ENCODE measurements around the gene ZNF787.
"Not testable (repeated sequence)": the region's sequence is repeated elsewhere in the genome, so short reads cannot be mapped to it uniquely, and the experiment has no call there.

Gene ZNF787

GRCh38 chr19:56121180-56122167 lies at the start of gene ZNF787:
Gene ZNF787, minus strand, starts transcription at chr19:56121295. Its CDS starts 18,078 bp downstream, at chr19:56103217.
- peak; percentile 99 for DNase-seq

- no peak for DNase-seq
Observed at GRCh38 chr19:56170261-56170660, 49.2 kb upstream of the ZNF787 start.

GRCh38 chr19:56167064-56167578 lies 46.0 kb upstream of the ZNF787 start:
- DNase-seq = no peak

GRCh38 chr19:56163097-56163496 lies 42.0 kb upstream of the ZNF787 start:
- DNase-seq = no peak

GRCh38 chr19:56162258-56162657 lies 41.2 kb upstream of the ZNF787 start:
- DNase-seq = no peak

- DNase-seq = no peak
Observed at GRCh38 chr19:56161534-56161933, 40.4 kb upstream of the ZNF787 start.

- DNase-seq = no peak
Observed at GRCh38 chr19:56159622-56160271, 38.7 kb upstream of the ZNF787 start.

- DNase-seq = no peak
Observed at GRCh38 chr19:56159009-56159559, 38.0 kb upstream of the ZNF787 start.

- DNase-seq = no peak
Observed at GRCh38 chr19:56158170-56158757, 37.2 kb upstream of the ZNF787 start.

- DNase-seq = no peak
Observed at GRCh38 chr19:56156768-56157167, 35.7 kb upstream of the ZNF787 start.

GRCh38 chr19:56155124-56155687 lies 34.1 kb upstream of the ZNF787 start:
- no peak for DNase-seq

- DNase-seq = no peak
Observed at GRCh38 chr19:56153507-56153906, 32.4 kb upstream of the ZNF787 start.

- DNase-seq = no peak
Observed at GRCh38 chr19:56152644-56153043, 31.5 kb upstream of the ZNF787 start.

GRCh38 chr19:56150358-56150757 lies 29.3 kb upstream of the ZNF787 start:
- no peak for DNase-seq

- DNase-seq = no peak
Observed at GRCh38 chr19:56149656-56150038, 28.6 kb upstream of the ZNF787 start.

GRCh38 chr19:56148955-56149655 lies 28.0 kb upstream of the ZNF787 start:
- DNase-seq = not testable (repeated sequence)

GRCh38 chr19:56148096-56148495 lies 27.0 kb upstream of the ZNF787 start:
- no peak for DNase-seq

GRCh38 chr19:56147307-56147706 lies 26.2 kb upstream of the ZNF787 start:
- no peak for DNase-seq

GRCh38 chr19:56146904-56147303 lies 25.8 kb upstream of the ZNF787 start:
- DNase-seq = no peak

- no peak for DNase-seq
Observed at GRCh38 chr19:56145698-56146097, 24.6 kb upstream of the ZNF787 start.

GRCh38 chr19:56144831-56145230 lies 23.7 kb upstream of the ZNF787 start:
- DNase-seq = no peak

GRCh38 chr19:56144376-56144775 lies 23.3 kb upstream of the ZNF787 start:
- no peak for DNase-seq
